GM19395 (cell line): ENCODE results near the gene HEXIM2.

Experiments used
- ATAC-seq: cut with Tn5 transposase; IDR thresholded peaks from one replicate; pipeline ENCODE4 v1.9.1; 2021; ENCODE audit warnings: mild to moderate bottlenecking, moderate library complexity; ENCODE audit not compliant: unreplicated experiment

Gene HEXIM2

DNA sequence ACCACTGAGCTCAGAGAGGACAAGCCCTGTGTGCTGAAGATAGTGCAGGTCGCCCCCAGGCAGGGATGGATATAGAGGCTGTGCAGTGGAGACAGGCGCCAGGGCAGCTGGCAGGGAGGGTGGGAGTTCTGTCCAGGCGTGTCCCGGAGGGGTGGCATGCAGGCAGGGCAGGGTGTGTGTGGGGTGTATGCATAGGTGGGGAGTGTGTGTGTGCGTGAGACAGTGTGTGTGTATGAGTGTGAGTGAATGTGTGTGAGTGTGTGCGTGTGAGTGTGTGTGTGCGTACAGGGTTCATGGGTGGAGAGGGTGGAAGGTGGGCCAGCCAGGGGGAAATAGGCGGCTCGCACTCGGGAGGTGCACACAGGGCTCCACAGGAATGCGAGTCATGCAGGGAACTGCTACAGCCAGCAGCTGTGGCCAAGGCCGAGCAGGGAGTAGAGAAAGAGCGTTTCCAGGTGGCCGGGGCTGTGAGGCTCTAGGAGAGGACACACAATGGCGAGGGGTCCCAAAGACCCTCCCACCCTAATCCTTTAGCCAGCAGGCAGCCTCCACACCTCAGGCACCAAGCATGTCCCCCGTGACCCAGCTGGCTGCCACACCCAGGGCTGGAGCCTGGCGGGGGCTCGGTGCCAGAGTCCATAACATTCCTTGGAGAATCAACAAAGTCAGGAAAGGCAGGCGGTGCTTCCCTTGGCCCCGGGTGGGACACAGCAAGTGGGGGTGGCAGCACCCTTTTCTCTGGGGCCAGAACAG is 34.0 kb upstream of the HEXIM2 start:
- no peak for ATAC-seq

DNA sequence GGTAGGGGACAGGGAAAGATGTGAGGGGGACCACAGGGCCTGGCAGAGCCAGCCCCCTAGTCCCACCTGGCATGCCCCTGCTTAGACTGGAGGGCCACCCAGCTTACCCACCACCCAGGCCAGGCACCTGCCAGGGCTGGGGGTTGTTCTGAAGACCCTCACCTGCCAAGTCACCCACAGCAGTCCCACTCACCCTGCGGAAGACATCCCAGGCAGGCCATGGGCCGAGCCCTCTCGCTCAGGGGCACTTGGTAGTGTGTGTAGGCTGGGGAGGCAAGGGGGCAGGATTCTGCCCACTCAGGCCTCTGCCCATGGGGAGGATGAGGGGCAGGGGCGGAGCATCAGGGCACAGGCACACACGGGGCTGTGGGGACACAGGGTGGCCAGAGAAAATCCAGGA is 33.3 kb upstream of the HEXIM2 start:
- no peak for ATAC-seq

DNA sequence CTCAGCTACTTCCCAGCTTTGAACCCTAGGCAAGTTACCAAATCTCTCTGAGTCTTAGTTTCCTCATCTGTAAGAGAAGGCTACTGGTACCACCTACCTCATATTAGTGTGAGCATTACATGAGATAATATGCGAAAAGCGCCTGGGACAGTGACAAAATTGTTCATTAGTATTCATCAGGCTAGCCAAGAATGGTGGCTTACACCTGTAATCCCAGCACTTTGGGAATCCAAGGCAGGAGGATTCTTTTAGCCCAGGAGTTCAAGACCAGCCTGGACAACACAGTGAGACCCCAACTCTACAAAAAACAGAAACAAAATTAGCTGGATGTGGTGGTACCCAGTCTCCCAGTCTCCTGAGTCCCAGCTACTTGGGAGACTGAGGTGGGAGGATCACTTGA is 32.7 kb upstream of the HEXIM2 start:
- no peak for ATAC-seq

DNA sequence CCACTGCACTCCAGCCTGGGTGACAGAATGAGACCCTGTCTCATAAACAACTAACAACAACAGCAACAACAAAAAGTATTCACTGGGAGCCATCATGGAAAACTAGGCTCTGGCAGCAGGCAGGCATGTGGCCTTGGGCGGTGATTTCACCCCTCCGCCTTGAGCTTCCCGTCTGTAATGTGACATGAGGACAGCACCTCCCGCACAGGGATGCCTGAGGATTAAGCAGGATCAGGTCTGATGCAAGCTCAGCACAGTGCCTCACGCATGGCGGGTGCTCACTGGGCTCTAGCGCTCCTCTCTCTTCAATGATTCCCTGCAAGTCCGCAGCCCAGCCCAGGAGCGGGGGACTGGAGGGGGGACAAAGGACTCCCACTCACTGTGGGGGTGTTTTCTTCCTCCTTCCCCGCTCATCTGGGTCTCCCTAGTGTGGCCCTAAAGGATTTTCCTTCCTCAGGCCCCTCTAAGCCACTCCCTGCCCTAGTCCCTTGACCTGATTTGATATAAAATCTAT is 32.2 kb upstream of the HEXIM2 start:
- ATAC-seq, result no peak

DNA sequence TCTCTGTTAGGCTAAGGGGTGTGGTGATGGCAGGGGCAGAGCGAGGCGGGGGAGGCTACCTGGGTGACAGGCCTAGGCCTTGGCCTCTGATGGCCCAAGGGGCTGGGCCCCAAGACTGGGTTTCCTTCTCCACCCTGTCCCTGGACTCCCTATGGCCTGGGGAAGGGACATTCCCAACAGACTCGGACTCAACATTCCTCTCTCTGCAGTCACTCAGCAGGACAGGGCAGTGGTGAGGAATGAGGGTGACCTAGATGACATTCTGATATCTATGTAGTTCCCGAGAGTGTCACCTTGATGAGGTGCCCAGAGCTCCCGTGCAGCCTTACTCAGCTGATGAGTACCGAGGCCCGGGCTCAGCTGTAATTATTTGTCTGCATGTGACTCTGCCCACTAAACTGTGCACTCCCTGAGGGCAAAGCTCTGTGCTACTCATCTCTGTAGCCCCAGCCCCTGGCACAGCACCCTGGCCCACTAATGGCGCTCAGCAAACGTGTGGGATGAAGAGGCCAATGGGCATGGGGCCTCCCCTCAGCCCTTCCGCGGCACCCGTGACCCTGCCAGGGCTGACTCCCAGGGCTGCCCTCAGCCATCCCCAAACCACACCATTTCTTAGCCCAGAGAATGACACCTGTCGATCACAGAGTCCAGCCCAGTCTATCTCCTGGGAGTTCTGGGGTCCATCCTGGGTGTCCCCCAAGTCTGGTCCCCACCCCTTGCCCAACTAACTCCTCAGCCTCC is 31.6 kb upstream of the HEXIM2 start:
- ATAC-seq, result no peak

DNA sequence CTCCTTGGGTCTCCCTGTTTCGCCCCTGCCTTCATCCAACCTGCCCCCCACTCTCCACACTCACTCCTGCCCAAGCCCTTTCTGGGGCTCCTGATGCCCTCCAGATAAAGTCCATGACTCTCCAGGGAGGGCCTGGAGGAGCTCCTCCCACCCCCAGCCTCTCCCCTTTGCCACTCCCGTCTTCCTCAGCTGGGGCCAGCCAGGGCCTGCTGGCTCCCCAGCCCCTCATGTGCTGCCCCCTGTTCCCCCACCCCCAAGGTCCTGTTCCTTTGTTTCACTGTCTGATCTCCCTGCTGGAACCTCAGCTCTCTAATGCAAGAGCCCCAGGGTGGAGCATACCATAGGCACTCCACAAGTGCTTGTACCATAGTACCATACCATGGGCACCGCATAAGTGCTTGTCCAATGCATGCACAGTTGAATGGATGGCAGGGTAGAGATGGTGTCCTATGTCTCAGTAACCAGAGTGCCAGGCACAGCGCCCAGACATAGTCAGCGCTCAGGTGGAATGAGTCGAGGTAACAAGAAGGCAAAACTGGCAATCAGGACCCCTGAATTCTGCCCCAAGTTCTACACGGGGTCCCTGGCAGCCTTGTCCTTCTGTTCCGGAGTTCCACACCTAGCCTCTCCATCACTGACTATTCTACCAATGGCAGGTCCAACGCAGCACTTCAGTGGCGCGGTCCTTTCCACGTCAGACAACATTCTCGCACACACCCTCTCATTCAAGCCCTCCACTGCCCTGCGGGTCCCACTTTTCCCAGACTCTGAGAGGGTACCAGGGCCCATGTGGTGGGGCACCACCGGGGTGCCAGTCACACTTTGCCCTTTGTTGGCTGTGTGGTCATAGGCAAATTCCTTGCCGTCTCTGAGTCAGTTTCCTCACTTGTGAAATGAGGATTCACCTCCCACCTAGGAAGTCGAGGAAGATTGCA is 30.7 kb upstream of the HEXIM2 start:
- ATAC-seq, result no peak

DNA sequence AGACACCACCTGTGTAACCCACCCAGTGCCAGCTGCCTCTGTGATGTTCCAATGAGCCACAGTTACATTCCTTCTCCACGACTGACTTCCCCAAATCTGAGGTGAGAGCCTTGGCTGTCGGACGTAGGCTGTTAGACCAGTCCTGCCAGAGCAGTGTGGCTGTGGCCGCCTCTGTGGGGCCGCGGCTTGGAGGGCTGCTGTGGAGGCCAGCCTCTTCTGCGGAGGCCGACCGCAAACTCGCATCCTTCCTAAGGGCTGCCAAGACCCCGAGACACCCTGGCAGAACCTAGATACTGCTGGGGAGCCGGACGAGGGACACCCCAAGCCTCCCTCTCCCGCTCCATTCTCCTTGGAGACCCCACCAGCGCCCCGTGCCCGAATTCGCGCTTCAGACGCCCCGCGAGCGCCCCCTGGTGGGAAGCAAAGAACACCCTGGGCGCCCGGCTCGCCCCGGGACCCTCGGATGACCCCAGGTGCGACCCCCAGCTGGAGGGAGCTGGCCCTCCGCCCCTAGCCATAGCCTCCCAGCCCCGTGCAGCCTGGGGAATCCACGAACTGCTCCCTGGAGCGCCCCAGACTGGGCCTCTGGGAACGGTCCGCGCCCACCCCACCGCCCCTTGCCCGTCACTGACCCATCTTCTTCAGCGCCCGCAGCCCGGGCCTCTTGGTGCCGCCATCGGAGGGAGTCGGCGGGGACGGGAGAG is 29.9 kb upstream of the HEXIM2 start:
- ATAC-seq, result no peak

DNA sequence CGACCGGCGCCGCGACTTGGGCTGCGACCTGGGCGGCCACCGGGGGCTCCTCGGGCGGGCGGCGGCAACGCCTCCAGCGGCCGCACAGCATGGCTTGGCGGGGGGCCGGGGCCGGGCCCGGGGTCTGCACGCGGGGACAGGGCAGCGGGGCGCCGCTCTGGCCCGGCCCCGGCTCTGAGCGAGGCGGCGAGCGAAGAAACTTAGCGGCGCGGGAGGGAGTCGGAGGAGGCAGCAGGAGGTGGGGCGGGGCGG is 29.4 kb upstream of the HEXIM2 start, which contains the start of gene PLCD3:
PLCD3 (minus strand) TSS at position 196 of the 252 bp plus-strand sequence; CDS start at position 91, 105 bp downstream.
- ATAC-seq, result no peak

DNA sequence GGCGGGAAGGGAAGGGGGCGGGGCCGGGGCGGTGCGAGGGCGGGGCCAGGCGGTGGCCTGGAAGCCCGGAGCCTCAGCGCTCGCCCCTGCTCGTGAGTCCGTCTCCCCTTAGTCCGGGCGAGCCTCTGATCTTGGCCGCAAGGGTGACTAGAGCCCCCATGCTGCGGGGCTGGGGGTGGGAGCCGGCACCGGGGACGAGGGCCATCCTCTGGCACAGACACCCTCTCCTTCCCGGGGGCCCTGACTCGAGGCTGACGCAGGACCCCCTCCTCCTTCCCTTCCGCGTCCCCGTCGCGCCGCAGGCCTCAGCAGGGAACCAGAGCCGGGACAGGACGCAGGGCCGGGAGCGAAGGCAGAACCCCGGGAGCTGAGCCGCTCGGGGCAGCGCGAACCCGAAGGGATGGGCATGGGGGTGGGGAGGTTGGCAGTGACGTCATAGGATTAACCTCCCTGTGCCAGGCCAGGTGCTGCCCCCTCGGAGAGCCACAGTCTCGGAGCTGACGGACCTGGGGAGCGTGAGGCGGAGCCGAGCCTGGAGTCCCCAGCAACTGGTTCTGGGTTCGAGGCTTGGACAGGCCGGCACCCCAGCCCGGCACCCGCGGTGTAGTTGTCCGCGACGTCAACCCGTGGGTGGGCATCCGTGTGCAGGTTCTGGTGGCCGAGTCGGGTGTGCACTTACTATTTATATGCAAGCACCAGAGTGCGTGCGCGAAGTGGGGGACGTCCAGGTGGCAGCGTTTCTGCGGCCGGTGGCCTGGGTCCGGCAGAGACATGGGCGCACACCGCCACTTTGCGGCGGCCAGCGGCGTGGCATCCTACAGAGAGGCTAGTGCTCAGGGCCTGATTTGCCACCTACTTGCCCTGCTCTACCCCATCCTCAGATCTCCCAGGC is 28.9 kb upstream of the HEXIM2 start:
- no peak for ATAC-seq

DNA sequence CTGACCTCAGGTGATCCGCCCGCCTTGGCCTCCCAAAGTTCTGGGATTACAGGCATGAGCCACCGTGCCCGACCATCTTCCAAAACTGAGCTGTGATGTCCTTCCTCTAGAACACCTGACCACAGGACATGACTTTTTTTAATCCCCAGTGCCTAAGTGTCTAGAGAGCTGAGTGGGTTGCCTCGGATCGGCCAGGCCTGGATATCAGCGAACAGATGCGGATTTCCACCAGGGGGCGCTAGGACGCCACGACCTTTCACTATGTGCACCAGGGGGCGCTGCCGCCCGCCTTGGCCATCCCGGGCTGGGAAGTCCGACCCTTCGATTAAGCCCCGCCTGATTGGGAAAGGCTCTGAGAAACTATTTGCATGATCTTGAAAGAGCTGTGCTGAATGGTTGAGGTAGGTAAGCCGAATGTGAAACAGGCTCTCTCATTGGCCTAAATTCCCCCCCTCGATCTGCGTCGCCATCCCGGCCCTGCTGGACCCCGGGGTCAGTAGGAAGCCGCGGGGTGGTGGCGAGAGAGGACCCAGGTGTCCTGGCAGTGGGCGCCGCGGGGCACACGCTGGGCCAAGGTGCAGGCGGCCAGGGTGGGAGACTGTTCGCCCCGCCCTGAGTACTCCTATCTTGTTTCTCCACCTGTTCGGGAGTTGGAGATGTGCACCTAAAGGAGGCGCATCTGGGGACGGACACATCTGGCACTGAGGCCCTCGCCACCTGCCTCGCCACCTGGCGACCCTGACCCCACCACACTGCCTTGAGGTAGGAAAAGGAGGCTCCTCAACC is 26.3 kb upstream of the HEXIM2 start, which contains the start of gene ACBD4:
ACBD4 (plus strand) TSS at position 496 of the 786 bp plus-strand sequence. CDS start 458 bp downstream, outside the sequence.
- ATAC-seq, result peak; percentile 76

DNA sequence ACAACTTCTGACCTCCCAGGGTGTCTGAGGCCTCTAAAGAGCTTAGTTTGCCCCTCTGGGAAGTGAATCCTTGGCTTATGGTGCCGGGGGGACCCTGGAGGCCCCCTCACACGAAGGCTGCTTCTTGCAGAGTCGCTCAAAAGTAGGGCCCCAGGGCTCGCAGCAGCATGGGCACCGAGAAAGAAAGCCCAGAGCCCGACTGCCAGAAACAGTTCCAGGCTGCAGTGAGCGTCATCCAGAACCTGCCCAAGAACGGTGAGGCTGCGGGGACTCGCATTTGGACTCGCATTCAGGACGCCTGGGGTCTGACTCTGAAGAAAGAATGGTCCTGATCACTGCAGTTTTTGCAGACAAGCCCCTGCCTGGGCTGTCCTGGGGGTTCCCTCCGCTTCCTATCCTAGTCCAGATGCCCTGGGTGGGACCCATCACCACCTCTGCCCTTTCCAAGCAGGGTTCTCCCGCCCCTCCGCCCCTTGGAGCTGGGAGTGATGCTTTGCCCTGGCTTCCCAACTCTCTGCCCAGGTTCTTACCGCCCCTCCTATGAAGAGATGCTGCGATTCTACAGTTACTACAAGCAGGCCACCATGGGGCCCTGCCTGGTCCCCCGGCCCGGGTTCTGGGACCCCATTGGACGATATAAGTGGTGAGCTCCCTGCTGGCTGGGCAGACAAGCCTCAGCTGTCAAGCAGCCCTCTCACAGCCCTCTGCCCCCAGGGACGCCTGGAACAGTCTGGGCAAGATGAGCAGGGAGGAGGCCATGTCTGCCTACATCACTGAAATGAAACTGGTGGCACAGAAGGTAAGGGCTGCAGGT is 25.5 kb upstream of the HEXIM2 start:
- no peak for ATAC-seq

DNA sequence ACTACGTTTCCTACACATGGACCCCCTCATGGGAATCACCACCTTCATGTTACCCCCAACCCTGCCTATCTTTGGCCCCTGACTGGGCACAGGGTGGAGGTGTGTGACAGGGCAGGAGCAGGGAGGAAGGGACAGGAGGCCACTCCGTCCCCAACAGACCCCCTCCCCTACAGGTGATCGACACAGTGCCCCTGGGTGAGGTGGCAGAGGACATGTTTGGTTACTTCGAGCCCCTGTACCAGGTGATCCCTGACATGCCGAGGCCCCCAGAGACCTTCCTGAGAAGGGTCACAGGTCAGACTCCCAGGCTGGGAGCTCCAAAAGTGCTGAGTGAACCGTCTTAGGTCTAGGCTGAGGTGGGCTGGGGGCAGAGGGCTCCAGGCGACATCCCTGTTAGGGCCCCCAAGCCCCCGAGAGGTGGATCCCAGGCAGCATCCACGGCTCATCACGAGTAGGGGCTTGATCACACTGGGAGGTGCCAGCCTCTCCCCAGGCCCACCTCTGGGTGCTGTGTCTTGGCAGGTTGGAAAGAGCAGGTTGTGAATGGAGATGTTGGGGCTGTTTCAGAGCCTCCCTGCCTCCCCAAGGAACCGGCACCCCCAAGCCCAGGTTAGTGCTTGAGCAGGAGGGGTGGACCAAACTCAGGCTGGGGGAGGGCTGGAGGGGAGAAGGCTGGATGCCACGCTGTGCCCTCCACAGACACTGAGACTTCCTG is 24.7 kb upstream of the HEXIM2 start:
- no peak for ATAC-seq

DNA sequence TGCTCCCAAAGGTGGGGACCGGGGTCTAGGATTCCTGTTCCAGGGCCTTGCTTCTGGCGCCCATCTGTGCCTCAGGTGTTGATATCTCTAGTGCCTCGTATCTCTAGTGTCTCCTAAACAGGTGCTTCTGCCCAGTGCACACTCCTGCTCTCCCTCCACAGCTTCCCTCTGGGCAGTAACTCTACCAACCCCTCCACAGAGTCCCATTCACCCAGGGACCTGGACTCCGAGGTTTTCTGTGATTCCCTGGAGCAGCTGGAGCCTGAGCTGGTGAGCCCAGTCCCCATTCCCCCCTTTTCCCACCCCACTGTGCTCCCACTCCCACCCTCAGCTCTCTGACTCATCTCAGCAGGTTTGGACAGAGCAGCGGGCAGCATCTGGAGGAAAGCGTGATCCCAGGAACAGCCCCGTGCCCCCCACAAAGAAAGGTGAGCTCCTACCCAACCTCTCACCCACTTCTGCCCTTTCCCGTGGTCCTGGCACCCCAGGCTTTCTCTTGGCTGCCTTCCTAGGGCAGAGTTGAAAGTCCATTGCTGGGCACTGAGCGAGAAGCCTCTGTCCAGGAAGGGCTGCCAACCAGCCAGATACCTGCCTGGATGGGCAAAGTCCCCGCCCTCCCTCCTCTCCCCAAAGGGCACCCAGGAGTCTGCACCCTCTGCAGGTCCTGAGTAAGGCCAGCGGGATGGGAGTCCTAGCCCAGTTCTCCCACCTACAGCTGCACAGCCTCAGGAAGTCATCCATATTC is 23.9 kb upstream of the HEXIM2 start:
- no peak for ATAC-seq

DNA sequence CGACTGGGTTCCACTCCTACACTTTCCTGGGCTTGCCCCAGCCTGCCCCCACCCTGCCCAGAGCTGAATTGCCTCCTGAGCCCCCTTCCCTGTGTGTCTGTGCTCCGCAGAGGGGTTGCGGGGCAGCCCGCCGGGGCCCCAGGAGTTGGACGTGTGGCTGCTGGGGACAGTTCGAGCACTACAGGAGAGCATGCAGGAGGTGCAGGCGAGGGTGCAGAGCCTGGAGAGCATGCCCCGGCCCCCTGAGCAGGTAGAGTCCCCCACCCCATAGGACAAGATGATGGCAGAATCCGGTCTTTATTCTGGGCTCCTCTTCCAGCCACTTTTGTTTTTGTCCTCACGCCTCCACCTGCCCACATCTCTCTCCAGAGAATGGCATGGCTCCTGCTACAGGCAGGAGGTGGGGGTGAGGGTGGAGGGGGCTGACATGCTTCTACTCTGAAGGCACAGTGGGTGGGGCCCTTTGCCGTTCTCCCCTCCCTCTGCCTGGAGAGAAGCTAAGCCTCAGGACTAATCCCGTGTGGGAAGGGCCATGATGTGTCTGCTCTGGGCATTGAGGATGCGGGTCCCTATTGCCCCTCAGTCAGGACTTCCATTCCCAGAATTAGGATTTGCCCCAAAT is 22.7 kb upstream of the HEXIM2 start:
- no peak for ATAC-seq

DNA sequence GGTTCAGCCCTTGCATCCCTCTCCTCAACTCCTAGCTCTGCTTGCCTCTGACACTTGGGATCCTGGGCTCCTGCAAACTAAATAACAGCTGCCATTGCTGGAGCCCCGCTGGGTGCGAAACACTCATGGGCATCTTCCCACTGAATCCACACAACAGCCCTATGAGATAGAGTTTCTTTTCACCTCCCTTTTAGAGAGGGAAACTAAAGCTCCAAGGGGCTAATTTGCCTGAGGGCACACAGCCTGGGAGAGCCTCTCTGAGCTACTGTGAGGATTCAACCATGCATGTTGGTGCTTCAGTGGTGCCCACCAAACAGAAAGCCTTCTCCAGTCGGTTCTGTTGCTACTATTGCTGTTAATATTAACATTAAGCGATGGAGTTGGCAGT is 22.1 kb upstream of the HEXIM2 start:
- ATAC-seq, result no peak

DNA sequence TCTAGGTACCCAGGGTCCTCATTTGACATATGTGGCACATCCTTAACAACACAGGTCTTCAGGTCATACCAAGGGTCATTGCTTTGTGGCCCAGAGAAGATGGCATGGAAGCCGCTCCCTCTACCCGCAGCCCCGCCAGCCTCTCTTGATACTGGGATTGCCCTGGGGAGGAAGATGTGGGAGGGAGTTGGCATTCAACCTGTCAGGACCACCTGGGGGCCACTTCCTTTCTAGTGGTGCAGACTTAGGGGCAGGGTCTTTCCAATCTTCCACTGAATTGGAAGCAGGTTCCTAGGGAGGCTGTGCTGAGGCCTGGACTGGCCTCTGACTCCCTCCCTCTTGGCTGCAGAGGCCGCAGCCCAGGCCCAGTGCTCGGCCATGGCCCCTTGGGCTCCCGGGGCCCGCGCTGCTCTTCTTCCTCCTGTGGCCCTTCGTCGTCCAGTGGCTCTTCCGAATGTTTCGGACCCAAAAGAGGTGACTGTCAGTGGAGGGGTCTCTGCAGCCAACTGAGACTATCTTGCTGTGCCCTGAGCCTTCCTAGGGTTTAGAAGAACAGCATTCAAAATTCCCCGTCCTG is 18.5 kb upstream of the HEXIM2 start:
- no peak for ATAC-seq
